A172 (cell line): ENCODE data around the gene FBXW7. TPM values are rescaled to one million over a fixed set of nuclear protein-coding genes. Genes with fewer than 3 reads are reported as not detected.

ENCODE experiments used
- DNase-seq: peaks from one replicate; pipeline ENCODE4 v3.0.0-alpha.2; 2015; ENCODE audit warnings: low spot score
- total RNA-seq: library from RNA; depleted of rRNA; stranded (reverse); fragments of >200 nt; shearing (Covaris generic); gene quantifications from 2 replicates; pipeline ENCODE4 v1.2.3, GENCODE V29; 2014; rRNA removed

The FBXW7 gene
- total RNA-seq, 1 experiment from 2014 or later, result 14.2 TPM

- DNase-seq, result no peak
Measured at GRCh38 chr4:152283801-152284470, 252.0 kb downstream of the FBXW7 start.

GRCh38 chr4:152281822-152282221 lies 254.1 kb downstream of the FBXW7 start:
- DNase-seq, result no peak

GRCh38 chr4:152281211-152281610 lies 254.7 kb downstream of the FBXW7 start:
- no peak for DNase-seq

- no peak for DNase-seq
Measured at GRCh38 chr4:152279234-152279566, 256.7 kb downstream of the FBXW7 start.

- DNase-seq, result no peak
Measured at GRCh38 chr4:152278505-152279233, 257.2 kb downstream of the FBXW7 start.

- no peak for DNase-seq
Measured at GRCh38 chr4:152278172-152278504, 257.8 kb downstream of the FBXW7 start.

GRCh38 chr4:152277333-152277732 lies 258.6 kb downstream of the FBXW7 start:
- no peak for DNase-seq

GRCh38 chr4:152273343-152273742 lies 262.5 kb downstream of the FBXW7 start:
- no peak for DNase-seq

Other genes starting within 250 kb of the FBXW7 start
- gene TMEM154, start 143.9 kb upstream of the FBXW7 start, total RNA-seq, result 34.1 and 72.2 TPM in 2 replicates
- gene TIGD4, start 243.6 kb upstream of the FBXW7 start, total RNA-seq, result 0.62 and 1.5 TPM in 2 replicates
- 42.9 and 52.6 TPM in 2 replicates for gene ARFIP1, start 243.9 kb upstream of the FBXW7 start, total RNA-seq